Hematopoietic multipotent progenitor cell treated with erythropoietin and hydrocortisone succinate and interleukin-3 and kit ligand, for 15 days (in vitro differentiated cells): ENCODE data around the gene NAP1L4.
A peak's percentile ranks its signal among the peaks of the same experiment; 100 is the strongest.

Experiments used
- DNase-seq: peaks from one replicate; pipeline ENCODE4 v3.0.0-alpha.2; 2015; ENCODE audit warnings: low spot score

The NAP1L4 gene

DNA sequence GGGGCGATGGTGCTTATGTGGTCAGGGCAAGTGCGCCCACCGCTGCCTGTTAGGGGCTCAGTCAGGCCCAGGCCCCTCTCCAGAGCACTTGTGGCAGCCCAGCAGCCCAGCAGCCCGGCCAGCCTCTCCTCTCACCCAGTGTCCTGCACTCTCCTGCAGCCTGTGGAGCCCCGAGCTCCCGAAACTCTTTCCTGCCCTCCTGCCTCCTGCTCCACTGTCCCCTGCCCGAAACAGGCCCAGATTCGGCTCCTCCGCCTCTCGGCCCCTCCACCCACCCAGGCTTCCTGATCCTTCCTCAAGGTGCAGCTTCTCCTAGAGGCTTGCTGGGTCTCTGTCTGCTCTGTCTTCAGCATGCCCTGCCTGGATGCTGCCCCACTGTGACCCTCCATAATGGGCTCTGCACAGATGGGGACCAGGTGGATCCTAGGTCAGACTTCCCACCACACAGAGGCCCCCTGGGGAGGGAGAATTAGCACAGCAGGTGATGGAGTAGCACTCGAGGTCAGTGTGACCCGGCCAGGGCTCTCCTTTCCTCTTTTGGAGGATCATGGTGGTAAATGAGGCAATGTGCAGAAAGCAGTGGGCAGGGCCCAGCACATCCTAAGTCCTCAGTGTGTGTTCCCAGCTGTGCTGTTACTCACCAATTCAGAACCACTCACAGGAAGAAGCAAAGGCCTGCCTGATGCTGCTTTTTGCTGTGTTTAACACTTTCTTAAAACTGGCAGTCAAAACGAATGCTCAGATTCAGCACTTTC, 18.6 kb upstream of the NAP1L4 start:
- DNase-seq: no peak

DNA sequence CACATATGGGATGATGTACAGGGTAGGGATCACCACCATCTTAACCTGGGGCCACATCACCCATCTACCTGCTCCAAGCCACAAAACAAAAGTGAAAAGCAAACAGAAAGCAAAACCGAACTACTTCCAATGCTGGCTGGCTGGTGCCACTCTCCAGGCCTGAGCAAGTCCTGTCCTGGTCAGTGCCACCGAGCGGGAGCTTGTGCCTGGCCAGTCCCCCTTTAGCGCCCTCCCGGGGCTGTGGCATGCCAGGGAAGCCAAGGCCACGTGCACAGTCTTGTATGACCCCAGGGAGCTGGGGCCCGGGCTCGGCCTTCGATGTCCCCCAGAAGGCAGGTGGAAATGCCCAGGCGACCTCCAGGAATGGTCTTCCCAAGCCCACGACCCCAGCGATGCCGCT, 17.9 kb upstream of the NAP1L4 start:
- no peak for DNase-seq

DNA sequence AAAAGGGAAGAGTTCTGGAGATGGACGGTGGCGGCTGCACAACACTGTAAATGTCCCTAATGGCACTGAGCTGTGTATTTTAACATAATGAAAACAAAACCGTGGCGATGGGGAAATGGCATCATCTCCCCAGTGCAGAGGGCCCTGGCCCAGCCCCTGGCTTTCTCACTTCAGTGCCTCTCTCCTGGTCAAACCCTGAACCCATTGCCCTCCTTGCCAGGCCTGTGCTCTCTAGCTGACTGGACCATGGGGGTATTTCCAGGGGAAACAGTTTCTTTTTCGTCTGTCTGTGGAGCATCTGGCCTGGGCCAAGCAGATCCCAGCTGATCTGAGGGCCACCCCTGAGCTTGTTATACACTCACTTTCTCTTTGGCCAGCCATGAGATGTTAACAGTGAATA, 17.4 kb upstream of the NAP1L4 start:
- DNase-seq: no peak

DNA sequence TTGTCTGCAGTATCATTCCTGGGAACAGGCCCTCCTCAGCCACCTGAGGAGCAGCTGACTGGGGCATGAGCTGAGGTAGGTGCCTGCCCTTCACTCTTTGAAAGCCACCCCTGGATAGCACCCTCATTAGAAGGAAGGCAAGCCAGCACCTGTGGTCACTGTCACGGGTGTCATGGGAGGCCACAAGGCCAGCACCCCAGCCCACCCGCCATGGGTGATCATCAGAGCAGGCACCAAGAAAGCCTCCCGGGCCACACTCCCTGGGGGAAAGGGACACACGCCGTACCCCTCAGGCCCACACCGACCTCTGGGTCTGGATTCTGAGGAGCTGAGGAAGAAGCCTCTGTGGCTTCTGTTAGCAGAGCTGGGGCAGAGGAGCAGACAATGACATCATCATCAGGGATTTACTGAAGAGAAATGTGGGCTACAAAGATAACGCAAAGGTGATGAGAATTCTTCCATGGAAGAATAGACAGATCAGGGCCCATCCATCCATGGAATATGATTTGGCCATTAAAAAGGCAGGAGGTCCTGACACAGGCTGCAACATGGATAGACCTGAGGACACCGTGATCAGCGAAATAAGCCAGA, 16.7 kb upstream of the NAP1L4 start:
- no peak for DNase-seq

DNA sequence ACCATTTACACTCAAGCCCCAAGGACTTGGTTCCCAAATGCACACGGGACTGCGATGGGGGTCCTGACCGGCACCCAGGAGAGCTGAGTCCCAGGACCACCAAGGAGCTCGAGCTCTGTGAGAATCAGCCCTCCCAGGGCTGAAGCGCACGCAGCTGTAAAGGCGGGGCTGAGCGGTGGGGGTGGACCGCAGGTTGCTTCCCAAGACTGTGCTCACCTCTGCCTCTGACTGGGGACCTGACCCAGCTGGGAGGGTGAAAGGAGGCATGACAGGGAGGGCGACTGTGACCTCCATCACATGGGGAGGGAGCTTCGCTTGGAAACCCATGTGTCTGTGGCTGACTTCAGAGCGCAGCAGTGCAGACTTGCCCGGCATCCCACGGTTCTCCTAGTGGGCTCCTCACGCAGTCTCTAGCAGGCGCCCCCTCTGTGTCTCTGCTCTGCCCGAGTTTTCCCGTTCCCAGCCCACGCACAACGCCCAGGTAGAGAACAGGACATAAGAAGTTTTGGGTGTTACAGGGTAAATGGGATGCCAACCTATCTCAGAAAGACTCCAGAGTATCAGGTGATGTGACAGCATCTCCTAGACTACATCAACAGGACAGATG, 15.4 kb upstream of the NAP1L4 start:
- no peak for DNase-seq

DNA sequence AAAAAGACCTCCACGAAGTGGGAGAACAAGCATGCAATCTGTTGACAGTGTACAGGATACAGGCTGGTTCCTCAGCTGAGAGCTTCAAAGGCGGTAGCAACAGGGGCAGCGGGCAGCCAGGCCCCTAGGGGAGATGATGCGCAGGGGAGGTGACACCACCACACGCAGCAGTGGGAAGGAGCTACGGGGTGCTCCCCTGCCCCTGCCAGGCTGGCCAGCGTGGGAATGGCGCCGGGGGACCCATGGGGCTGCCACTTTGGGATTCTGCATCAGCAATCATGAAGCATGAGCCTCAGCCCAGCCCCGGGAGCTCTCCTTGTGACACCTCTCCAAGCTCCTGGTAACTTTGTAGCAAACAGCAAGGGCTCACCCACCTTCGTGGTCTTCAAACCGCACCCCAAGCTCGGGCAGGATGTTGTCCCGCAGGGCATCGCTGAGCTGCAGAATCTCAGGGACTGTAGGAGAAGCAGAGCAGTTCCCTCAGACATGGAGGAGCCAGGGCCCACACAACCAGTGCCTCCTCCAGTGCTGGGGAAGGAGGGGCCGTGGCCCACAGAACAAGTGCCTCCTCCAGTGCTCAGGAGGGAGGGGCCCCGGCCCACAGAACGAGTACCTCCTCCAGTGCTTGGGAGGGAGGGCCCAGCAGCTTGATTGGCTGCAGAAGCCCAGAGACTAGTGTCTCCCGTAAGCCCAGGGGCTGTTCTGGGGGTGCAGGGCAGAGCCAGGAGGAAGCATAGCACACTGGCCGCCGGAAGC, 14.6 kb upstream of the NAP1L4 start:
- DNase-seq: no peak

DNA sequence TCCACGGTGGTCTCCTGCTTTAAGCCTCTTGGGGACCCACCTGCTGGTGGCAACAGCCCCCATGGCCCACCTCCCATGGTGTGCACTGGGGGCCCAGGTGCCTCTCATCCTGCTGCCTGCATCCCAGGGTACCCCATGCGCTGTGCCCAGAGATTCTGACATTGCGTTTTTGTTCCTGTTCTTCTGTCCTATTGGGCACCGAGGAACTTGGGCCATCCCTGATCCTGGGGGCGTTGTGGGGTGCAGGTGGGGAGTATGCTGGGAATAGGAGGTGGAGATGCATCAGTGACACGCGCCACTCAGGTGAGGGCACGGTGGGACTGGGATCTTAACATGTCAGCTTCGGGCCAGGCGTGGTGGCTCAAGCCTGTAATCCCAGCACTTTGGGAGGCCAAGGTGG, 12.4 kb upstream of the NAP1L4 start:
- no peak for DNase-seq

DNA sequence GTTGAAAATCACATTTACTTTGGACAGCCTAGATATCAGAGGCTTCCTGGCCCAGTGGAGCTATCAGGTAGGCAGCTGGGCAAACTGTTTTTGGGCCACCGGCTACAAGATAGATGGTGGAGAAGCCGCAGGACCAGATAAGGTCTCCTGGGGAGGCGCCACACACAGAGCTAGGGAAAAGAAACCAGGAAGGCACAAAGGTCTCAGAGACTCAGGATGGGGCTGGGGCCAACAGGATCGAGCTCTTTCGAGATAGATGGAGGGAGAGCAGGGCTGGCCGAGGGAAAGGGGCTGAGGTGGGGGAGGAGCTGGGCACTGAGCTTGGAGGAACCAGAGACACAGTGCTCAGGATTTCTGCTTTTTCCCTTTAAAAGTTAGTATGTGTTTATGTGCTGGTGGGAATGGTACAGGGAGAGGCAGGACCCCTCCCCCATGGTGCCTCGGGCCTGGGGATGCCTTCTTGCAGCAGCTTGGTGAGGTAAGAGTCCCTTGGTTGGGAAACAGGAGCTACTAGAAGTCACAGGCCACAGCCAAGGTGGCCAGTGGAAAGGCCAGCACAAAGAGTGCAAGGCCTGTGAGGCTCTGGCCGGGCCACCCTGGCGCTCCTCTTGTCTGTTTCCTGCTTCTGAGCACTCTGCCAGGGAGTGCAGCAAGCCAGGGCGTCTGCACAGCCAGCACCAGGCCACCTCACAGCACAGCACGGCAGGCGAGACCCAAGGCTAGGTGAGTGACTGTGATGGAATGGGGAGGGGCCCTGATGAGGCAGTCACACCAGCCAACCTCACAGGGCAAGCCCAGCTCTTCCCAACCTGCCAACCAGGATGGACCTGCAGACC, 11.5 kb upstream of the NAP1L4 start:
- DNase-seq: no peak

DNA sequence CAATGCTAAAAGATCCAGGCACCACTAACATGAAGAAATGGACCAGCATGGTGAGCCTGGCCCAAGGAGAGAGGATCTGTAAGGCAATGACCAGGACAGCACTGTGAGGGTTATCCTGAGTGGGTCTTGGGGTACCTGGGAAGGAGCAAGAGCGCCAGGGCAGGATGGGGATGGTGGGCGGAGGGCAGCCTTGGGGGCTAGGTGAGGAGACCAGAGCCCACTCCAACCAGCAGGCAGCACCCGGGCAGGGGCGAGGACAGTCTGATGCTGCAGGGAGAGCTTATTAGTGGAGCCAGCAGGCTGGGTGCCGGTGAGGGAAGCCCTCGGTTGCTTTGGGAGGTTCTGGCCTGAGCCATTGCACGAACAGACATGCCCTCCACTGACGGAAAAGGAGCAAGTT, 10.7 kb upstream of the NAP1L4 start:
- DNase-seq: no peak

- DNase-seq: no peak
Measured at GRCh38 chr11:3002351-3002861, 10.3 kb upstream of the NAP1L4 start.

DNA sequence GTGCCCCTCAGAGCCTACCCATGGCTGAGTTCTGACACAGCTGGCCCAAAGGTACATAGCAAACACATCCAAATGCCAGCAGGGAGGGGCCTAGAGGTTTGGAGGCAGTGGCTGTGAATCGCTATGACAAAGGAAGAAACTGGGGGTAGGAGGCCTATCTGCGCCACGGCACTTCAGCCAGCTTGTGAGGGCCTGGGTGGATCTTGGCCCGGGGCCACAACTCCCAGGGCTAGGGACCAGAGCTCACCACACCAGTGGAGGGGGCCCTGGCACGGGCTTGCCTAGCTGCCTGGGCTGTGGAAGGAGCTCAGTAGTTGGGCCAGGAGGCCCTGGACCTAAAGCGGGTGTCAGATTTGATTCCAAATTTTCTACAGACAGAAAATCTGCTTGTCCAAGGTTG, 9.4 kb upstream of the NAP1L4 start:
- peak; percentile 49 for DNase-seq

DNA sequence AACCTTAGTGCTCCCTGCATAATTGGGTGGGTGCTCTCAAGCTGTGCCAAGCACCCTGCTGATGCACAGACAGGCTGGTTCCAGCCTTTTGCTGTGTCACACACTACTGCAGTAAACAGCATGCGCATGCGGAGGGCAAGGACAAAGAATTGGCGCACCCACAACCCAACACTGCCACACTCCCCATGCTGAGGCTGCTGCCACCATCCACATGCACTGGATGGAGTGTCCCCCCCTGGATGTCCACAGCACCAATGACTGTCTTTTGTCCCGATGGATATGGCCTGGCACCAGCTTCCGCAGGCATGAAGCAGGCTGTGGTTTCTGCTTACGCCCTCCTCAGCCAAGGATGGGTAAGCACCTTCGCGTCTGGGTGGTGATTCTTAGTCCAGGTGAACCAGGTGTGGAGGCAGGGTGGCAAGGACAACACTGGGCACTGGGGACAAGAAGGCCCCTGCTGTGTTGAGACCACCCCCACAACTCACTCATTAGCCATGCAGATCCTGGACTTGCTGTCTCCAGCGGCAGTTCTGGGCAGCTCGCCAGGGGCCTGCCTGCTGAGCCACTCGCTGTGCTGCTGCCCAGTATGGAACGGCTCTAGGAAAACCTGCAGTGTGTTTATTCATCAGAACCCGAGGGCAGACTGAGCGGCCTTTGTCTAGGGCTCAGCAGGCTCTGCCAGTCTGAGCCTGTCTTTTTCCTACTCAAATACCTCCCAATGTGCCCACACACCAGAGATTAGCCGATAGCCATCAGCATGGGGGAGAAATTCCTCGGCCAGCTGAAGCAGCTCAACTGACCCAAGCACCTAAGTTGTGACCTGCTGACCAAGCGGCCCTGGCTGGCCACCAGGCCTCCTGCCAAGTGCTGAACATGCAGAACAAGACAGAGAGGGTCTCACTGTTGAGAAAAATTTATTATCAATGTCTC, 8.2 kb upstream of the NAP1L4 start:
- DNase-seq: no peak

DNA sequence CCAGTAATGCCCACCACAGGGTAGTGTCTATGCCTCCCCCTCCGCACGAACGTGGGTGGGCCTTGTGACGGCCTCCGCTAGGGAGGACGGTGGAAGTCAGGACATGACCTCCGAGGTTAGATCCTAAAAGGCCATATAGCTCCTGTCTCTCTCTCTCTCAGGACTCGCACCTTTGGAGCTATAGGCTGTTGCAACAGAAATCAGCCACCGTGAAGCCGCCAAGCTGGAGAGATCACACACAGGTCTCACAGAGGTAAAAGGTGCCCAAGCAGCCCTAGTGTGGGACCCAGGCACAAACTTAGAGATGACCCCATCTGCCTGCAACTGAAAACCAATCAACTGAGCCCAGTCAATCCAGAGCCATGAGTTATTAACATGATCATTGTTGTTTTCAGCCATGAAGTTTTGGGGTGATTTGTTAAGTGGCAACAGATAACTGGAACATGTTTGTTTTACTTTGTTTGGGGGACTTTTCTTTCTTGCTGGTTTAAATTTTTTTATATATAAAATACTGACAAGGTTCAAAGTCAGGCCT, 7.4 kb upstream of the NAP1L4 start:
- DNase-seq: no peak

GRCh38 chr11:2998073-2998850, 6.1 kb upstream of the NAP1L4 start:
- no peak for DNase-seq

GRCh38 chr11:2997406-2997805, 5.3 kb upstream of the NAP1L4 start:
- DNase-seq: no peak

GRCh38 chr11:2996976-2997375, 4.8 kb upstream of the NAP1L4 start:
- DNase-seq: no peak

GRCh38 chr11:2995893-2996554, 3.9 kb upstream of the NAP1L4 start:
- DNase-seq: no peak

DNA sequence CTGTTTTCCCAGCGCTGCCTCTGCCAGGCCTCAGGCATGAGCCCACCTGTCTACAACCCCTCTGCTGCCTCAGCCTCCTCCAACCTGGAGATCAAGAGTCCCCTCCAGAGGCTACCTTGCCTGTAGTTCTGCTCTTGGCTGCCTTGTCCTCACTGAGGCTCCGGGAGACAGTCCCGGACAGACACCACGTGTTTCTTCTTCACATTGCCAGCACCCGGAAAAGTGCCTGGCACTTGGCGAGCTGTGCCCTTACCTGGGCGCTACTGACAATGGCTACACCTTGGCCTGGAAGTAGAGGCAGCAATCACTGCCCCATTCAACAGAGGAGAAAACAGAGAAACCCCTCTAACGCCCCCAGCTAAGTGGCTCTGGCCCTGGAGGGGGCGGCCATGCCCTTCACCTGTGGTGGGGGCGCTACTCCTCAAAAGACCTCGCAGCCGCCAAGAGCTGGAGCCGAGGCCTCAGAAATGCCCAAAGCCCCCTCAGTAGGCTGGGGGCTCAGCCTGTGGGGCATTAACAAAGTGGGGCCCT, 3.0 kb upstream of the NAP1L4 start:
- no peak for DNase-seq

- DNase-seq: no peak
Measured at GRCh38 chr11:2994336-2994730, 2.2 kb upstream of the NAP1L4 start.
